ENCODE measurements around the gene MED12L. TPM values are rescaled to one million over a fixed set of nuclear protein-coding genes. Genes with fewer than 3 reads are reported as not detected.
"Not testable (repeated sequence)": the region's sequence is repeated elsewhere in the genome, so short reads cannot be mapped to it uniquely, and the experiment has no call there.

The MED12L gene
- total RNA-seq, 1 donor from 2014 or later: 1.3 TPM

GRCh38 chr3:151384741-151385174, 299.3 kb downstream of the MED12L start, which contains the start of gene P2RY12:
P2RY12 (minus strand) TSS chr3:151384753; CDS start chr3:151338845, 45,908 bp downstream.
- no peaks in the 10 kb centered on the region for H3K27me3 ChIP-seq (ENCODE audit: control insufficient read depth, insufficient read depth, low read length)
- H3K4me3 ChIP-seq (ENCODE audit: low read depth, low read length): no peak within 1 kb of the TSS
- DNase-seq (ENCODE audit: low read depth): no peak
- no peaks in the 10 kb centered on the region for H3K36me3 ChIP-seq (ENCODE audit: control insufficient read depth, insufficient read depth, low read length)
- TF ChIP-seq, protein P1, sequence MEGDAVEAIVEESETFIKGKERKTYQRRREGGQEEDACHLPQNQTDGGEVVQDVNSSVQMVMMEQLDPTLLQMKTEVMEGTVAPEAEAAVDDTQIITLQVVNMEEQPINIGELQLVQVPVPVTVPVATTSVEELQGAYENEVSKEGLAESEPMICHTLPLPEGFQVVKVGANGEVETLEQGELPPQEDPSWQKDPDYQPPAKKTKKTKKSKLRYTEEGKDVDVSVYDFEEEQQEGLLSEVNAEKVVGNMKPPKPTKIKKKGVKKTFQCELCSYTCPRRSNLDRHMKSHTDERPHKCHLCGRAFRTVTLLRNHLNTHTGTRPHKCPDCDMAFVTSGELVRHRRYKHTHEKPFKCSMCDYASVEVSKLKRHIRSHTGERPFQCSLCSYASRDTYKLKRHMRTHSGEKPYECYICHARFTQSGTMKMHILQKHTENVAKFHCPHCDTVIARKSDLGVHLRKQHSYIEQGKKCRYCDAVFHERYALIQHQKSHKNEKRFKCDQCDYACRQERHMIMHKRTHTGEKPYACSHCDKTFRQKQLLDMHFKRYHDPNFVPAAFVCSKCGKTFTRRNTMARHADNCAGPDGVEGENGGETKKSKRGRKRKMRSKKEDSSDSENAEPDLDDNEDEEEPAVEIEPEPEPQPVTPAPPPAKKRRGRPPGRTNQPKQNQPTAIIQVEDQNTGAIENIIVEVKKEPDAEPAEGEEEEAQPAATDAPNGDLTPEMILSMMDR (IDR thresholded peaks at IDR 0.05; ENCODE audit: insufficient read depth, low read length, poor library complexity, severe bottlenecking): no peak

DNA sequence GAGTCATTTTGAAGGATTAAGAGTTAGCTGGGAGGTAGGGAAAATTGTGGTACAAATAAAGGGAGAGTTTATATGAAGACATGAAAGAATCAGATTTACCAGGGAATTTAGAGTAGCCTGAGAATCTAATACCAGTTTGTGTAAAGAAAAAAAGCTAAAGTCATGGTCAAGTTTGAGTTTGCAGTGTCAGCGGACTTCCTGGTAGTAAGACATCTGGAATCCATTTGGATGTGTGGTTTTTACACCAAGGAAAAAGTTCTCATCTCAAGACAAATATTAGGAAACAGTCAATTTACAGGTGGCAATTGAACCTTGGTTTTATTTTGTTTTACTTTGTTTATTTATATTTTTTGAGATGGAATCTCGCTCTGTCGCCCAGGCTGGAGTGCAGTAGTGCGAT, 300.6 kb downstream of the MED12L start:
- Histone ChIP-seq H3K36me3 (ENCODE audit: control insufficient read depth, insufficient read depth, low read length) (no peaks in the 10 kb centered on the region), H3K4me3 (ENCODE audit: low read depth, low read length) (no peak overlapping the region), H3K27me3 (ENCODE audit: control insufficient read depth, insufficient read depth, low read length) (no peaks in the 10 kb centered on the region)
- DNase-seq (ENCODE audit: low read depth): no peak
- TF ChIP-seq, protein P1 (IDR thresholded peaks at IDR 0.05; ENCODE audit: insufficient read depth, low read length, poor library complexity, severe bottlenecking): no peak

DNA sequence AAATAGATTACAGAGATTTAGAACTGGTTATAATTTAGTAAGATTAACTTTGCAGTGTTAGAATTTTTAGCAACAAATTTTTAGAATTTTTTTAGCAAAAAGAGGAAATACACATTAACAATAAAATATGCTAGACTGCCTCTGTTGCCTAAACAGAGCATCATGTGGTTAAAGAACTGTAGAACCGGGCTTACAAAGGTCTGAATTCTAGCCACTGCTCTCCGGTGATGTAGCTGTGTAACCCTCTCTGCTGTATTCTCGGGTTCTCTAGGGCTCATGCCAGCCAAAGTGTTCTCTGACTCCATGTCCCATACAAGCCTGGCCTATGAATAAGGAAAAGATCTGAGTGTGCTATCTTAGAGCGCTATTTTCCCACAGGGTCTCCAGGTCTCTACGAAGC, 302.0 kb downstream of the MED12L start:
- H3K4me3 ChIP-seq (ENCODE audit: low read depth, low read length): no peak overlapping the region
- H3K27me3 ChIP-seq (ENCODE audit: control insufficient read depth, insufficient read depth, low read length): no peaks in the 10 kb centered on the region
- no peak for DNase-seq (ENCODE audit: low read depth)
- H3K36me3 ChIP-seq (ENCODE audit: control insufficient read depth, insufficient read depth, low read length): no peaks in the 10 kb centered on the region
- TF ChIP-seq, protein P1 (IDR thresholded peaks at IDR 0.05; ENCODE audit: insufficient read depth, low read length, poor library complexity, severe bottlenecking): no peak

DNA sequence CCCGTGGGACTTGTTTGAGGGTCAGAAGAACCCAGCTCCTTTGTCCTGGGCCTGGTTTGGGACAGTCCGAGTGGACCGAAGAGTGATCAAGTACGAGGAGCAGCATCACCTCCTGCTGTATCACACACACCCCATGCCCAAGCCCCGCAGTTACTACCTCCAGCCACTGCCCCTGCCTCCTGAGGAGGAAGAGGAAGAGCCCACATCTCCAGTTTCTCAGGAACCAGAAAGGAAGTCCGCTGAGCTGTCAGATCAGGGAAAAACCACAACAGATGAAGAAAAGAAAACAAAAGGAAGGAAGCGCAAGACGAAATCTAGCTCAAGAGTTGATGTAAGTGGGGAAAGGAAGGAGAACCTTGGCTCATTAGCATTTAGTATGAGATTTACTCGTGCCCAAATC, 302.4 kb downstream of the MED12L start:
- Histone ChIP-seq H3K36me3 (ENCODE audit: control insufficient read depth, insufficient read depth, low read length) (no peaks in the 10 kb centered on the region), H3K27me3 (ENCODE audit: control insufficient read depth, insufficient read depth, low read length) (no peaks in the 10 kb centered on the region), H3K4me3 (ENCODE audit: low read depth, low read length) (no peak overlapping the region)
- no peak for DNase-seq (ENCODE audit: low read depth)
- TF ChIP-seq, protein P1 (IDR thresholded peaks at IDR 0.05; ENCODE audit: insufficient read depth, low read length, poor library complexity, severe bottlenecking): no peak

GRCh38 chr3:151391720-151392119, 306.3 kb downstream of the MED12L start:
- TF ChIP-seq, protein P1 (IDR thresholded peaks at IDR 0.05; ENCODE audit: insufficient read depth, low read length, poor library complexity, severe bottlenecking): no peak
- H3K27me3 ChIP-seq (ENCODE audit: control insufficient read depth, insufficient read depth, low read length): no peaks in the 10 kb centered on the region
- DNase-seq (ENCODE audit: low read depth): no peak
- H3K4me3 ChIP-seq (ENCODE audit: low read depth, low read length): no peak overlapping the region
- H3K36me3 ChIP-seq (ENCODE audit: control insufficient read depth, insufficient read depth, low read length): no peaks in the 10 kb centered on the region

DNA sequence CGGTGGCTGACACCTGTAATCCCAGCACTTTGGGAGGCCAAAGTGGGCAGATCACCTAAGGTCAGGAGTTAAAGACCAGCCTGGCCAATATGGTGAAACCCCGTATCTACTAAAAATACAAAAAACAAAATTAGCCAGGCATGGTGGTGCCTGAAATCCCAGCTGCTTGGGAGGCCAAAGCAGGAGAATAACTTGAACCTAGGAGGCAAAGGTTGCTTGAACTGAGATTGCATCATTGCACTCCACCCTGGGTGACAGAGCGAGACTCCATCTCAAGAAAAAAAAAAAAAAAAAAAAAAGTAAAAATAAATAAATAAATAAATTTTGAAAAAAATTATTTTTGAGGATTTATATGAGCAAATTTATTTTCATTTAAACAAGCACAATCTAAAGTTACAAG, 306.7 kb downstream of the MED12L start:
- DNase-seq (ENCODE audit: low read depth); H3K27me3 ChIP-seq (ENCODE audit: control insufficient read depth, insufficient read depth, low read length); H3K4me3 ChIP-seq (ENCODE audit: low read depth, low read length); H3K36me3 ChIP-seq (ENCODE audit: control insufficient read depth, insufficient read depth, low read length): not testable (repeated sequence)

Data from kidney epithelial cell (primary cell).